ENCODE data around the gene CAPN2. TPM values are rescaled to one million over a fixed set of nuclear protein-coding genes. Genes with fewer than 3 reads are reported as not detected.

The CAPN2 gene
- total RNA-seq, 1 donor from 2014 or later = 281 TPM

DNA sequence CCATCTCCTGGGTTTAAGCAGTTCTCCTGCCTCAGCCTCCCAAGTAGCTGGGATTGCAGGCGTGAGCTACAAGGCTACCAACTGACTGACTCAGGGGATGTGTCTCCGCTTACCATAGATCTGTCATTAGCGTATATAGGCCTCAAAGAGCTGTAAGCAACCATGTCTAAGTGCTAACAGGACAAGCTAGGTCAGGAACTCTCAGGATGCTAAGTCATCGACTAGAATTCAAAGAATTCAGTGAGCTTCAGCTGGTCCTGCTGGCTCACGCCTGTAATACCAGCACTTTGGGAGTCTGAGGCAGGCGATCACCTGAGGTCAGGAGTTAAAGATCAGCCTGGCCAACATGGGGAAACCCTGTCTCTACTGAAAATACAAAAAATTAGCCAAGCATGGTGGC is 29.5 kb downstream of the CAPN2 start:
- H3K4me3 ChIP-seq (ENCODE audit: low read depth, low read length) = no peak overlapping the region
- no peak for TF ChIP-seq CTCF (conservative IDR thresholded peaks at IDR 0.05; ENCODE audit: low read depth, low read length)
- DNase-seq (ENCODE audit: low read depth) = no peak

GRCh38 chr1:223742856-223743517 is 30.6 kb downstream of the CAPN2 start:
- TF ChIP-seq CTCF (conservative IDR thresholded peaks at IDR 0.05; ENCODE audit: low read depth, low read length) = no peak
- DNase-seq (ENCODE audit: low read depth) = no peak
- no peak overlapping the region for H3K4me3 ChIP-seq (ENCODE audit: low read depth, low read length)

DNA sequence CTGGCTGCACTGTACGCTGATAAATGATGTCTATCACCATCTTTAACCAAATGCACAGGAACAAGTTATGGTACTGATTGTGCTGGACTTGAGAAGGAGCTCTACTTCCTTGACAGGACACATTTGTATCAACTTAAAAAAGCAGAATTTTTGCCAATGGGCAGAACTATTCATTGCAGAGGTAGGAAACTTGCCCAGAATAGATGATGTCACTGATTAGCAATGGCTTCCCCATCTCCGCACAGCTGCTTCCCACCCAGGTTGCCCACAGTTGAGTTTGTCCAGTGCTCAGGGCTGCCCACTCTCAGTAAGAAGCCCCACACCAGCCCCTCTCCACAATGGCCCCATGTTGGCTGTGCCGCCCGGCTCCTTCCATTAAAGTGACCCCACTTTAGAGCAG is 33.4 kb downstream of the CAPN2 start:
- no peak overlapping the region for H3K4me3 ChIP-seq (ENCODE audit: low read depth, low read length)
- TF ChIP-seq CTCF (conservative IDR thresholded peaks at IDR 0.05; ENCODE audit: low read depth, low read length) = no peak
- no peak for DNase-seq (ENCODE audit: low read depth)

DNA sequence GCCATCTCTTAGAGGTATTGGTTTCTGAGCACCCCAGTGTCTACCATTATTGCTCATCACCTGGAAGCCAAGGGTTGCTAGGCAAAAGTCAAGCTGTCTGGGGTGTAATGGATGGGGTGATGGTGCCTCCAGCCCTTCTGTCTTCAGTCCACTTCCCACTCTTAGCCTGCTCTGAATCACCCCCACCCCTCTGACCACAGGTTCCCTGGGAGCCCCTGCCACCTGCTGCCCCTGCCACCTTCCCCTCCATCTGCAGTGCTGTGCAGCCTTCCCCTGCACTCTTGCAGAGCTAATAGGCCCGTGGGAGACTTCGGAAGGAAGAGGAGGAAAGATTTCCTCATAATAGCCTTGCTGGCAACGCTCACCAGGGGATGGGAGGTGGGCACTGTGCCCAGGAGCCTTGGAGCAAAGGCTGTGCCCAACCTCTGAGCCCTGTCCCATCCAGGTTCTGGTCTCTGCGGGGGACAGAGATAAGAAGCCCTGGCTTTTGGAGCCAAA is 35.5 kb downstream of the CAPN2 start:
- TF ChIP-seq CTCF (conservative IDR thresholded peaks at IDR 0.05; ENCODE audit: low read depth, low read length) = no peak
- DNase-seq (ENCODE audit: low read depth) = no peak

DNA sequence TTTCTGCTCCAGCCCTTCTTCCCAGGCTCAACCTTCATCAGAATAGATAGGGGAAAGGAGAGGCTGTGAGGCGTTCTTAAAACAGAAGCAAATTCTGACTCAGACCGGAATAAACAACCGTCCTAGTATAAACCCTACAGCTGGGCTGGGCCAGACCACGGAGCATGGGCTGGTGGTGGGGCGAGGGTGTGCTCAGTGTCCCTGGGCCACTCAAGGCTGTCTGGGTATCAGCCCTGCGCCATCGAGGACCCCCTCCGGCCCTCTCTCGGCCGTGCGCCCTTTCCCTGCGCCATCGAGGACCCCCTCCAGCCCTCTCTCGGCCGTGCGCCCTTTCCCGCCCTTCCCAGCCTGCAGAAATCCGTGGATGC is 36.0 kb downstream of the CAPN2 start:
- TF ChIP-seq CTCF (conservative IDR thresholded peaks at IDR 0.05; ENCODE audit: low read depth, low read length) = no peak
- no peak overlapping the region for H3K4me3 ChIP-seq (ENCODE audit: low read depth, low read length)
- no peak for DNase-seq (ENCODE audit: low read depth)

More for the DNA sequence above, 35.5 kb downstream of the CAPN2 start:
- no peak overlapping the region for H3K4me3 ChIP-seq (ENCODE audit: low read depth, low read length)

GRCh38 chr1:223748773-223749733 is 36.7 kb downstream of the CAPN2 start:
- no peak overlapping the region for H3K4me3 ChIP-seq (ENCODE audit: low read depth, low read length)
- TF ChIP-seq CTCF (conservative IDR thresholded peaks at IDR 0.05; ENCODE audit: low read depth, low read length) = peak; percentile 81
- DNase-seq (ENCODE audit: low read depth) = no peak

Measured in epithelial cell of proximal tubule (primary cell).